NCI-H526 (cell line): ENCODE results near the gene MPST.
A peak's percentile ranks its signal among the peaks of the same experiment; 100 is the strongest.
"Not testable (repeated sequence)": the region's sequence is repeated elsewhere in the genome, so short reads cannot be mapped to it uniquely, and the experiment has no call there.

Experiments
- DNase-seq, 2 experiments: peaks; one replicate each; lab custom pipeline; 2025; lab: John Stamatoyannopoulos, UW

The MPST gene

DNA sequence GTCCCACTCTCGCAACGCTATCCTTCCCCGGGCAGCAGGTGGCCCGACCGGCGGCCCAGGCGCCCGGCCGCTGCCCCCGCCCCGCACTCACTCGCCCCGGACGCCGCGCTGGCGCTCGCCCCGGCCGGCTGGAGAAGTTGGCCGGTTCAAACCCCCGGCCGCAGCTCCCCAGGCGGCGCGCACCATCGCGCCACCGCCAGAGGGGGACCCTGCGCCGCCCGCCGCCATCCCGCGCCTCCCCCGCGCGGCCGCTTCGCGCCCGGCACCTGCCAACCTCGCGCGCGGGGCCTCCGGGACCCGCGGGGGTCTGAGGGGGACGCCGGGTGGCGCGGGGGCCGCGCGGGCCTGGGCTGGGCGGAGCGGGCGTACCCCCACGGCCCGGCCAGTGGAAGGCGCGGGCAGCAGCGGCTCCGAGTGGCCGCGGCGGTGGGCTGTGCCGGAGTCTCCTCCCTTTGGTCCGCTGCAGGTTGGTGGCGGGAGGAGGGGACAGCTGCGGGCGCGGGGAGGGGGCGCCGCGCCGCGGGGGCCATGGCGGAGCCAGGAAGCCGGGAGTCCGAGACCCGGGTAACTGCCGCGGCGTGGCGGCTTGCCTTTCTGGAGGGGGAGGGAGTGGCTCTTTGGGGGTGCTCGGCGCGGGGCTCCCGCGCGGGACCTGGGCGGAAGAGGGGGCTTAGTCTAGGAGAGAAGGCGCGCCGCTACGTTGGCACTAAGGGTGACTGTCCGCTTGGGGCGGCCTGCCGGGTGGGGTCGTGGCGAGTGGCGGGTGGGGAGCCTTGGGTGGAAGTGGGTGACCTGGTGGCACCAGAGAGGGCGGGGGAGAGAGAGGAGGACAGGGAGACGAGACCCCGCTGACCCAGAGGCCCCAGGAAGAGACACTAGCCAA is at the start of gene MPST, which contains the start of gene TST:
Gene MPST (plus strand): TSS at position 434 of the 883 bp plus-strand sequence. CDS start 95 bp downstream, at position 529.
Gene TST (minus strand): TSS at position 139 of the 883 bp plus-strand sequence. CDS start 715 bp downstream, outside the sequence.
- peak in 1 of 2 experiments; percentile 76 for DNase-seq

- DNase-seq = no peak
These were observed 48.0 kb upstream of the MPST start for GRCh38 chr22:36971341-36972125.

DNA sequence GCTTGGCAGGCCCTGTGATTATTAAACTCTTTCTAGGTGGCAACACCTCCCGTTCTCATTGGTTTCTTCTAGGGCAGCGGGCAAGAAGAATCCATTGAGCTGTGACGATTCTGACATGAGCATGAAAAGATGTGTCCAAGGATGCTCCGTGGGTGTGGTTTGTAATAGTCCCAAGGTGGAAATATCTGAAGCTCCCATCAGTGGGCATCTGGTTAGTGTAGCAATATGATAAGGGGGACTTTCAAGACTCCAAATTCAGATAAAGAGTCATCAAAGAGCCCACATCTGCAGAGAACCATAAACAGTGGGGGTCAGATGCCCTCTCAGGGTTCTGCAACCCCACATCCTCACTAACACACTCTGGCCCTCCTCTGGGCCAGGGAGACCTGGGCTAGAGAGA is 42.9 kb upstream of the MPST start:
- DNase-seq = no peak

DNA sequence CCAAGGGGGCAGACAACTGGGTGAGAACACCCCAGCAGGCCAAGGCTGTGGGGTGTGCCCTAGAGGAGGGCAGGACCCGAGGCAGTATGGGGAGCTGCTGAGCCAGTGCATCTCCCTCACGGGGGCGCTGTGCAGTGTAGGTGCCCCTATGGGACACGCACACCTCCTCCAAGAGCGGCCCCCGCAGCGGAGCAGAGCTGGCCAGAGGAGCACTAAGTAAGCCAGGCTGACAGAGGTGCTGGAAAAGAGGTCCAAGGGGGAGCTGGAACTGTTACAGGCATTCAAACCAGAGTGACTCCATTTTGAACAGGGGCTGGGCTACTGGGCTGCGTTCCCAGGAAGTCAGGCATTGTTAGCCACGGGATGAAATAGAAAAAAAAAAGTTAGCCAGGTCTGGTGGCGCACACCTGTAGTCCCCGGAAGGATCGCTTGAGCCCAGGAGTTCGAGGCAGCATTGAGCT is 42.1 kb upstream of the MPST start:
- DNase-seq = peak in 1 of 2 experiments; percentile 78

DNA sequence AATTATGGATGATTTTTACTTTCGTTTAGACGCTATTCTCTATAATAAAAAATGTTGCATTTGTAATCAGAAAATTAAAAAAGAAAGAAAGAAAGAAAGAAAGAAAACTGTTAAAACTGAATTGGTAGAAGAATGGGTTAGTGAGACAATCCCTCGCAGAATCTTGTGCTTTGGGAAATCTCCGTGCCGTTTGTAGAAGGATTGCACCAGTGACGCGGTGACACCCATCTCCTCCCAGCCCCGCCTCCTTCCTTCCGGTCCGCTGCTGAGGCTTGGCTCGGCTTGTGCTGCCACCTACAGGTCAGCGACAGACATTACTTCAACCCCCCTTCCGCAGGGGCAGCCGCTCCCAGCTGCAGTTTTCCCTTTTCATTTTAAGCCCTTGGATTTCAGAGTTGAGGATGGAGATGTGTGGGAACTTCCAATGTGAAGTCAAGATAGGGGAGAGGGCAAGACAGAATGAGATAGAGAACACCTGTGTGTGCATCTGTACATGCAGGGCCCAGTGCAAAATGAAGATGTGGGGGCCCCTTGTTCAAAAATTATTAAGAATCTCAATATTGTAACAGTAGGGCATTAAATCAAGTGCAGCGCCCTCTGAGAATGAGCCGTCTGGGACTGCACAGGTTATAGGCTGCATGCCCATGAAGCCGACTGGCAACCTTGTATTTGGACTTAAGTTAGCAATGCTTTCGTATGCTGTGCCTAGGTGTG is 41.4 kb upstream of the MPST start:
- DNase-seq = peak; percentile 36 to 85

GRCh38 chr22:36979016-36979910 is 40.3 kb upstream of the MPST start:
- no peak for DNase-seq

GRCh38 chr22:36981247-36981775 is 38.2 kb upstream of the MPST start:
- DNase-seq = no peak

DNA sequence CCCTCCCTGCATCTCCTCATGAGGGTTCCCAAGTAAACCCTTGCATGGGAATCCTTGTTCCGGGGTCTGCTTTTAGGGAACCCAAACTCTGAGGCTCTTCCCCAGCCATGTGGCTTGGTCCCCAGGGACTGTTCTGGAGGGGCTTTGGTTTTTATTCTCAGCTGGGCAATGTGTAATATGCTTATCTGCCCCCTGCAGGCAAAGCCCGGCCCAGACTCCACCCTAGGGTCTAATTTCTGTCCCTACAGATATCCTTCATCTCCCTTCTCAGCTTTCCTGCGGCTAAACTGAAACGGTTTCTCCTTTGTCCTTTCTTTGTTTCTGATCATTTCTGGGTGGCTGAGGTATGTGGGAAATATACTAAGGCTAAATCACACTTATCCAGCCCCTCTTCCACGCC is 37.4 kb upstream of the MPST start:
- peak in 1 of 2 experiments; percentile 14 for DNase-seq

GRCh38 chr22:36985211-36985889 is 34.2 kb upstream of the MPST start:
- DNase-seq = no peak

- DNase-seq = peak in 1 of 2 experiments; percentile 57
These were observed 33.2 kb upstream of the MPST start for GRCh38 chr22:36986242-36986821.

- DNase-seq = no peak
These were observed 31.3 kb upstream of the MPST start for GRCh38 chr22:36988075-36988832.

GRCh38 chr22:36989012-36989411 is 30.5 kb upstream of the MPST start:
- DNase-seq = not testable (repeated sequence)

DNA sequence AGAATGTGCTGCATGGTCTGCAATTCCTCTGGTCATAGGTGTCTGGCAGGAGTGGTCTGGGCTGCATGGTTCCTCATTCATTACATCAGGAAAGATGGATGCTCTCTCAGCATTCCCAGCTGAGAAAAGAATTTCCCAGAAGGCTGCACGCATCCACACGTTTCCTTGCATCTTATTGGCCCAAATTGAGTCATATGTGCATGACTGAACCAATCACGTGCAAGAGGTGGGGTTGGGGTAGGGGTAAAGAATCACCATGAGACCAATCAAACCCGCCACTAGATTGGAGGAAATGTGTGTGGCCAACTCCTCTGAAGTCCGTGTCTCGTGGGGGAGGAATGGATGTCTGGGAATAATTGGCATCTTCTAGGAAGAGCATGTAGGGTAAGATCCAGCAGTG is 29.1 kb upstream of the MPST start:
- no peak for DNase-seq

GRCh38 chr22:36991206-36991605 is 28.3 kb upstream of the MPST start:
- DNase-seq = no peak

- no peak for DNase-seq
These were observed 21.8 kb upstream of the MPST start for GRCh38 chr22:36997746-36998145.

- peak in 1 of 2 experiments; percentile 7 for DNase-seq
These were observed 20.8 kb upstream of the MPST start for GRCh38 chr22:36998620-36999351.

- no peak for DNase-seq
These were observed 20.1 kb upstream of the MPST start for GRCh38 chr22:36999463-36999862.
